HAP-1 (cell line): ENCODE data around the gene RDH11.

Source experiments
- DNase-seq, 2 experiments: peaks; one replicate each; pipeline ENCODE4 v3.0.0-alpha.2; 2016 to 2020; ENCODE audit warnings: low spot score in 2 of 2
- H3K27me3 ChIP-seq: fragments of 250-450 bp; sonication (Bioruptor Pico); 2 replicates; pipeline ENCODE4 v1.5.1; 2020; ENCODE audit warnings: low read depth, mild to moderate bottlenecking, moderate library complexity
- H3K36me3 ChIP-seq: fragments of 250-450 bp; sonication (Bioruptor Pico); replicated peaks from 2 replicates; pipeline ENCODE4 v1.5.1; 2020; ENCODE audit warnings: mild to moderate bottlenecking
- H3K4me1 ChIP-seq: fragments of 250-450 bp; sonication (Bioruptor Pico); 2 replicates; pipeline ENCODE4 v1.5.1; 2020; ENCODE audit warnings: mild to moderate bottlenecking
- H3K4me3 ChIP-seq: fragments of 250-450 bp; sonication (Bioruptor Pico); 2 replicates; pipeline ENCODE4 v1.5.1; 2020; ENCODE audit warnings: mild to moderate bottlenecking, moderate library complexity
- H3K9me3 ChIP-seq: fragments of 250-450 bp; sonication (Bioruptor Pico); 2 replicates; pipeline ENCODE4 v1.5.1; 2020; ENCODE audit warnings: mild to moderate bottlenecking, moderate library complexity
- in situ Hi-C: fragments of 300-500 bp; cut with MboI; formaldehyde crosslinking; loops from 3 replicates; pipeline ENCODE4 v1.14.3; 2020; ENCODE audit warnings: low sequenced_read_pairs, inconsistent platforms, mixed read lengths

RDH11 gene

GRCh38 chr14:67627519-67627918 is 68.0 kb downstream of the RDH11 start:
- in situ Hi-C loops = no loop called here
- no peak for DNase-seq
- Histone ChIP-seq H3K4me1 (no peaks in the 10 kb centered on the region), H3K36me3 (no peaks in the 10 kb centered on the region; the same call in 1 of the 2 replicates), H3K4me3 (no peak overlapping the region), H3K27me3 (no peaks in the 10 kb centered on the region), H3K9me3 (no peaks in the 10 kb centered on the region)
